Stimulated activated CD8-positive, alpha-beta memory T cell treated with anti-CD3 and anti-CD28 coated beads, Interleukin-7, amount 100 ng/mL, for 1 hour (primary cell): ENCODE data around the gene ISOC1.

Source experiments
- DNase-seq, 2 donors: peaks; one replicate each; pipeline ENCODE4 v3.0.0-alpha.2; 2020; ENCODE audit warnings: low read depth in 2 of 2

The ISOC1 gene

DNA sequence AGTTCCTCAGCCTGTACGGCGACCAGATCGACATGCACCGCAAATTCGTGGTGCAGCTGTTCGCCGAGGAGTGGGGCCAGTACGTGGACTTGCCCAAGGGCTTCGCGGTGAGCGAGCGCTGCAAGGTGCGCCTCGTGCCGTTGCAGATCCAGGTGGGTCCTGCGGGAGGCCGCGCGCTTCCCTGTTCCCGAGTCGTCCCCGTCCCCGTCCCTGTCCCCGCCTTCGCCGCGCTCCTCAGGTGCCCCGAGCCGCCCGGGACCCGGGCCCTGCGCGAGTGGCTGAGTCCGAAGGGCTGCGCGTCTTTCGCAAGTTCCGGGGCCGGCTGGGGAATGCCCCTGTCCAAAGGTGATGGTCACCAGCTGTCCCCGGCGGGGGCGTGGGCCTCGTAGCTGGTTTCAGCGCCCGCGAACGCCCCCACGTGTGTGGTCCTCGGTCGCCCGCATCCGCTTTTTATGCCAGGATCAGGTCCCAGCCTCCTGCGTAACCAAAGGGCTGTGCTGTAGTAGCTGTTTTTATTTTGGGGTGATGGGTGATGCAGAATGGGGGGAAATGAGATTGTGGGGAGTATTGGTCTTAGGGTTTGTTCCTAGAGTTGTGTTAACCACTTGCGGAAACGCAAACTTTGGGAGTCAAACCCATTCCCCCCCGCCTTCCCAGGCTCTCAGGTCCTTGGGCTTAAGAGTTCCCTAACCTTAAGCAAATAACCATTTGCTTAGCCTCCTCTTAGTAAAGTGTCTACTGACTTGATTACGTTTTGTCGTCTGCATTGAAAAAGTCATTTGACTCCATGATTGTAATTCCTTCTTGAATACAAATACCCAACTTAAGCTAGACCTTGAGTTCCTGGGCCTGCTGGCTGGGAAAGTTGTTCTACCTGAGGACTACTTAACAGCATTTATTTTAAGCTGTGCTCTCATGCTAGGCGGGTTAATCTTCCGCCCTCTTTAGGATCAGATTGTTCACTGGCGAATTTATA is 663 bp downstream of the ISOC1 start:
- DNase-seq: peak; percentile 11 to 14

DNA sequence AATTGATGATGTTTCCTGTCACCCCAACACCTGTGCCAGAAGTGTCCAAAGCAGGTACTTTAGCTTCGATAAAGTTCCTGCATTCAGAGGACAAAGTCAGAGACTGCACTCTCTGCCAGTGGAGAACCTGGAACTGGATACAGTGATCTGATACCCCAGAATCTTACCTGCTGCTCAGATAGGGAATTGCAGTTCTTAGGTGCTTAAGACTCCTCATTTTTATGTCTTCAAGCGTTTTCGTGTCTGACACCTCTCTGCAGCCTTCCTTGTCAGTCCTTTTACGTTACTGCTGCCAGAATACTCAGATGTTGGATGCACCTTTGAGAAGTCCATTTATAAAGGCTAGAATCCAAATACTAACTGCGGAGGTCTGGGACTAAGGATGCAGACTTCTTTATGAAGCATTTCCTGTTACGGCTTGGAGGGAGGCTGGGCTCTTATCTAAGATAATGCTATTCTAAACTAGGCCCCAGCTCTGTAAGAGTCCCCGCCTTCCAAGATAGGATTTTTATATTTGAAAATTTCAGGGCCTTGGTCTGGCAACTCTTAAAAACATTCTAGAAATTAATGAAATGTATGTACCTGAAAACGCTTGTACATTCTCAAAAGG is 1.9 kb downstream of the ISOC1 start:
- DNase-seq: no peak

DNA sequence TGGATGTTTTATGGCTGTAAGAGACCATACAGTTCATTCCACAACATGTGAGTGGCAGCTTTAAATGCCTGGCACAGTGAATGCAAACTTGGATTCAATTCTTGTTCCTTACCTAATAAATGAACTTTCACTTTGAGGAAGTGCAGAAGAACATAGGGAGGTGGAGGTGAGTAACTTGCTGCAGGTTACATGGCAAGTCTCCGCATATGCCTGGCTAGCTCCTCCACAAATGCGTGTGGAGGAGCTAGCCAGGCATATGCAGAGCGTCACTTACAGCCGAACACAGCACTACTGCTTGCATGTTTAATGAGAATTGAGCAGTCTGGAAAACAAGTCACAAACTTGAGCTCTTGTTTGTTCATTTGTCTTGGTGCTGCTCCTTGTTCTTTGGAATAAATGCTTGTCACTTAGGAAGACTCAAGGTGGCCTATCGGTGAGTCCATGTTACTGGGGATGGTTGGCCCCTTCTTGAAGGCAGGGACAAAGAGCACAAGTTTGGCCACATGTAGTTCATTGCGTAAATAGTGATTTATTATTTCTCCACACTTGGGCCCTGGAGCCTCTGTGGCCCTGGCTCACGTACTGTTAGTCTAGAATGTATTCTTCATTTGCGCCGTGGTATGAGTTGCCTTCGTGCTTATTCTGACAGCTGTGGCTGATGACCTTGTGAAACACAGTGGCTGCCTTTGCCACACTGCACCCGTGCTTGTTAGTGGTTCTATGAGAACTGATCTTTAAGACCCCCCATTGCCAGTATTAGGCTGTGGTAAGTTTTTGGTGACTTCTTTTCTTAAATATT is 3.1 kb downstream of the ISOC1 start:
- DNase-seq: no peak

DNA sequence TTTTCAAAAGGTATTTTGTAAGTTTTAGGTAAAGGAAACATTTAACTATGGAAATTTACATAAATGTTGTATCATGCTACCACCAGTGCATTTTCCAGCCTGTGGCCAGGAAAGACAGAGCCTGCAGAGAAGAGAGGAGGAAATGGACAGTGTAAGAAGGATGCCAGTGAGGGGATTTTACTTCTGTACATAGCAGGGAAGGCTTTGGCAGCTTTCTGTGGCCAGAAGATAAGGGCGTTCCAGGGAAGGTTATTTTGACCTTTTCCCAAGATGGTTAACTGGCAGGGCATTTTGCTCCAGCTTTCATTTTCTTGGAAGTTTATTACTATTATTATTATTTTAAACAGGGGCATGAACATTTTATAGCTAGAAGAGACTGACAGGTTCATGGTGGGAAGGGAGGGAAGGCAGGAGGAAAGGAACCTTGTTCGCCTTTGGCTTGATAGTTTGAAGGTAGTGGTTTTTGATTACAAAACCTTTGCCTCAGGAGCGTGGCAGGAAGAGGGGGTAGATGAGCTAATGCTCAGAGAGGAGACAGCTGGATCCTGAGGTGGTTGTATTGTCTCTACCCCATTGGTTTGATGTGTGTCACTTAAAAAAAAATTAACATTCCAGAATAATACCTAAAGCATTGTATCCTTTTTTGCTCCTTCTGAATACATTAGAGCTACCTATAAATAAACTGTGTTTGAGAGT is 4.1 kb downstream of the ISOC1 start:
- DNase-seq: no peak

DNA sequence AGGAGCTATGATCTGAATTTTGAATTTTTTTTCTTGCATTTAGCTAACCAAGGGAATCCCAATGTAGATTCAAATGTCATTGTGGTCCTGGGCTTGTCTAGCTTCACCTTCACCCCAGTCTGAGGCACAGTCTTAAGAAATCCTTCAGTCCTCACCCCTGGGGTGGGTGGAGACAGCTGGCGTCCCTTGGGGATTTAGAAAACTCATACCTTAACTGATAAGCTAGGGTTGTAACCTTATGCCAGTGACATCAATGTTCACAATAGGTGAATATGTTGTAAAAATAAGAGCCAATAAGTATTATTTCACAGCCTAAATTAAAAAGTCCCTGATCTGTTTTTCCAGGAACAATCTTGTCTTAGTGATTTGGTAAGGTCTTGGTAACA is 4.6 kb downstream of the ISOC1 start:
- no peak for DNase-seq

DNA sequence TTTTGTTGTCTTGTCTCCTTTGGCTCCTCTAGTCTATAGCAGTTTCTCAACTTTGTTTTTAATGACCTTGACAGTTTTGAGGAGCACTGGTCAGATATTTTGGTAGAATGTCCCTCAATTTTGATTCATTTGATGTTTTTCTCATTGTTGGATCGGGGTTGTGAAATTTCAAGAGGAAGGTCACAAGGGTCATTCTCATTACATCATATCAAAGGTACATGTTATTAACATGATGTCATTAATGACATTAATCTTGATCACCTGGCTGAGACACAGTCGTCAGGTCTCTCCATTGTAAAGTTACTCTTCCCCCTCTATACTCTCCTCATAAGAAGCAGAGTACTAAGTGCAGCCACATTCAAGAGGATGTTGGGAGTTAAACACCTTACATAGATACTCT is 7.2 kb downstream of the ISOC1 start:
- DNase-seq: no peak

DNA sequence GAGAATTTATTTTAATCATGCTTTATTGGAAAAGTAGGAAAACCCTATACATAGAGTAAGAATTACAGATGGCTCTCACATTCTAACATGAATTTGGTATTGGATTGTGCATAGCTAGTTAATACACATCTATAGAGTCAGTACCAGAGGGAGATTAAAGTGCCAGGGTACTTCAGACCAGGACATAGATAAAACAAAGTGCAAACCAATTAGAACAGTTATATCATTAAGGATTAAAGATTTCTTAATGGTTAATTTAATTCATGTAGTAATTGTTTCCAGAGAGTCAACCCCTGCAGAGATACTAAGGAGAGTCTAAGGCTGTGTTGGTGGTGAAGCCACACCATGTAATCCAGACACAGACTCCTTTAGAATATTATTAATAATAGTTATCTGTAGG is 8.8 kb downstream of the ISOC1 start:
- DNase-seq: no peak

DNA sequence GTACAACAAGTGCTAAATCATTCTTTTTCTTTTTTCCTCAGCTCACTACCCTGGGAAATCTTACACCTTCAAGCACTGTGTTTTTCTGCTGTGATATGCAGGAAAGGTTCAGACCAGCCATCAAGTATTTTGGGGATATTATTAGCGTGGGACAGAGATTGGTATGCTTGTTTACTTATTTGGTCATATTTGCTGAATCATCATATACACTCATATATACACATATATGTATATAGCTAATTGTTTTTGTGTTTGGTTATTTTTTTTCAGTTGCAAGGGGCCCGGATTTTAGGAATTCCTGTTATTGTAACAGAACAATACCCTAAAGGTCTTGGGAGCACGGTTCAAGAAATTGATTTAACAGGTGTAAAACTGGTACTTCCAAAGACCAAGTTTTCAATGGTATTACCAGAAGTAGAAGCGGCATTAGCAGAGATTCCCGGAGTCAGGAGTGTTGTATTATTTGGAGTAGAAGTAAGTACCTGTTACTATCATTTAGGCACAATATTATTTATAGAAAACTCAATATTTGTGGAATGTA is 10.4 kb downstream of the ISOC1 start:
- DNase-seq: no peak

DNA sequence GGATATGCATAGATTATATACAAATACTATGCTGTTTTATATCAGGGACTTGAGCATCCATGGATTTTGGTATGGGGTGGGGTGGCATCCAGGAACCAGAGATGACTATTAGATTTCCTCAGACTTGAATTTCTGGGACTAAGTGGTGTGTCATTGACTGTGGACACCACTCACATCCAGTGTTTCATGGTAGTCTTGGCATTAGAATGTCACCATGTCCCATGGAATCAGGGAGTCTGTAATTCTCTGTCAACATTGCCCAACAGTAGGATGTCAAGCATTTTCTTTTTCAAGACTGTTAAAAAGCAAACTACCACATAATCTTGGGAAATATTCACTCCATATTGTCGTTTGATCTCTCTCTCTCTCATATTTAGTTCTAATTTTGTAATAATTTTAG is 13.1 kb downstream of the ISOC1 start:
- DNase-seq: no peak

DNA sequence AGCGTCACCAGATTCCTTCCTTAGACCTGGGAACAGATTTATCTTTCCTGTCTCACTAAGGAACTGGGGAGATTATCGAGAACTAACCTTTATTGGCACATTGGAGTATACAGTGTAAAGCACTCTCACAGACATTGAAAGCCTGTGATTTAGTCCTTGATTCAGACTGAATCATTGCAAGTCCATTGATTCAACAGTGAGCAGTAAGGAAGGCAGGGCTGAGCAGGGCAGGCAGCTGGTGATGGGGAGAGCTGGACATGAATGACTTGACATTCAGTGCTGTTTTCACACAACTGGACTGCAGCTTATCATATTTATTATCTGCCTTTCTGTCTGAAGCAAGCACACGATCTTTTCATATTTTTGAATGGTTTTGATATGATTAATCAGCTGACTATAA is 16.2 kb downstream of the ISOC1 start:
- DNase-seq: no peak

DNA sequence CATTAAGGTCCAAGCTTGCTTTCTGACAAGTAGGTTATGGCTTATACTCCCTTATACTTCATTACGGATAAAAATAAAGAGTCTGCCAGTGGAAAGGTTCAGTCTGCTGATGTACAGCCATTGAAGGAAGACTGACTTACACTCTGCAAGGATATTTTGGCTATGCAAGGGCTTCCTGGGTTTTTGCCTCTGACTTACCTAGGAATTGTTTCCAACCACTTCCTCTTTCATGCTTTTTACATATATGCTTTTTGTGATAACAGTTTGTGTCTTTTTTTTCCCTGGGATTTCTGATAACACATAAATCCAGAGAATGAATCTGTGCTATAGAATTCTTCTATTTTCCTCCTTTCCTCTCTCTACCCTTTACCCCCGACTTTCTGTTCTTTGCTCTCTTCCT is 16.8 kb downstream of the ISOC1 start:
- DNase-seq: no peak

DNA sequence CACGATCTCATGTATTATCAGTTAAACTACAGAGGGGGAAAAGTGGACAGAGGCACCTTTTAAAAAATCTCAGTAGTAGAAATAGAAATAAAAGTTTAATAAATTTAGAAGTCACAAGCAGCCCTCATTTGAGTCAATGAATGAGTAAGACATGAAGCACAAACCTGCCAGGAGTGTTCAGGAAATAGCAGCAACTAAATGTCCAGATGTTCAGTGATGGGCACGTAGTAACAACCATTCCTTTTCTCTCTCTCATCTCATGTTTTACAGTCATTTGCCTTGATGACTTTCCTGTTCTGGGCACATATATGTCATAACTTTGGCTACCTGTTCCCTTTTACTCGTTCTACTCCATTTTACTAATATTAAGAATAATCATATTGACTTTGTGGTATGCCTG is 17.7 kb downstream of the ISOC1 start:
- no peak for DNase-seq

DNA sequence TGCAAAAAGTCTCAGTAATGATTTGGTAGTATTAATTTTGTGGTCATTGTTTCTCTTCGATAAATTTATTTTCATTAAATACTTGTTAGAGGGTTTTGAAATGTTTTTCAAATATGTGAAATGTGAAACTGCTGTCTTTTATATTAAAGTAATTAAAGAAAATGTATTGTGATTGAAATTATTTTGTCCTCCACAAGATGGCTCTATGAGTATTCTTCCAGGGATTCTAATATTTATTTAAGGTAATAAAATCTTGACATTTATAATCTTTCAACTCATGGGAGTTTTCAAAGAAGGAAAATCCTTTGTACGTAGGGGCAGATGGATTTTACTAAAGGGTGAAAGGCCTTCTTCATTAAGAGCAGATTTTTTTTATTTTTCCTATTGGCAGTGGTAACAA is 19.3 kb downstream of the ISOC1 start:
- no peak for DNase-seq

DNA sequence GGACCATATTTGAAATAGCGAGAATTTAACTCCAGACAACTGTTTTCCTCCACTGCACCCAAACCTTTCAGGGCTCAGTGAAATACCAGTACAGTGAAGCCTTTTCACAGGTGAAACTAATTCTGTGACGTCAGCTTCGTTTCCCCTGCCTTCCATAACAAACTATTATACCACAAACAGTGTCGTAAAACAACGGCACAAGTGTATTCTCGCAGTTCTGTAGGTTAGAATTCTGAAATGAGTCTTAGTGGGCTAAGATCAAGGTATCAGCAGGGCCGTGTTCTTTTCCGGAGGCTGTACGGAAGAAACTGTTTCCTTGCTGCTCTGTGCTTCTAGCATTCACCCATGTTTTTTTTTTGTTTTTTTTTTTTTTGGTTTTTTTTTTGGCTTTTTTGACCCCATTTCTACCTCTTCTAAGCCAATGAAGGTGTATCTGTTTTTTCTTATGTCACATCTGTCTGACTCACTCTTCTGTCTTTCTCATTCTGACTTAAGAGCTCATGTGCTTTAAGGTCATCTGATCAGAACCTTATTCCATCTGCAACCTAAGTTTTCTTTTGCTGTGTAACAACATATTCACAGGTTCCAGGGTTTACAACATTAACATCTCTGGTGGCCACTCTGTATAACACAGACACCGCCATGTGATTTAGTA is 20.1 kb downstream of the ISOC1 start:
- no peak for DNase-seq

DNA sequence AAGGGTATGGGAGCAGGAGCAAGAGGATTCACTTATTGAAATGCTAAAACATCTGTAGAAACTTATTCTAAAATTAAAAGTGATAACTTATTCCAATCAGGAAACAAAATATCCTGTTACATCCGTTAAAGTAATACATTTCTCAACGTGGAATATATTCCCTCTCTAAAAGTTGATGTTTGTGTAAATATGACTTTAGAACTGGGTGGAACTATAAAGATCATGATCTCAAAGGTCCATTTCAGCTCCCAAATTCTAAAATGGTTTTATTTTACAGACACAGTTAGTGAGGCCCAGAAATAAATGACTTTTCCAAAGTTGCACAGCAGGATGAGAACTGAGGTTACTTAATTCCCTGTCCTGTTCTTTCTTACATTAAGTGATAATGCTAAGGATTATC is 21.1 kb downstream of the ISOC1 start:
- no peak for DNase-seq

DNA sequence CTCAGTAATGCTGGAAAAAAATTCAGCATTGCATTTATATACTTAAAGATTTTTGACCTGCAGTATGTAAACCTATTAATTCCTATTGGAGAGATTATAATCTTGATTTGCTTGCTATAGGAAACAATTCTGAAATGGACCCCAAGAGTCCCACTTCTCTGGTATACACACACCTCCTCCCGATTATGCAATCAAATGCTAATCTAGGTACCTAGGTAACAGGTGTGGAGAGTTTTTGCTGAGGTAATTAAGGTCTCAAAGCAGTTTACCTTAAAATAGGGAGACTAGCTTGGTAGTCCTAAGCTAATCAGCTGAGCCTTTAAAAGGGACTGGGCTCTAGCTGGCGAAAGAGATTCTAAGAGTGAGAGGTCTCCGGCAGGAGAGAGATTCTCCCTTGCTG is 22.2 kb downstream of the ISOC1 start:
- no peak for DNase-seq

DNA sequence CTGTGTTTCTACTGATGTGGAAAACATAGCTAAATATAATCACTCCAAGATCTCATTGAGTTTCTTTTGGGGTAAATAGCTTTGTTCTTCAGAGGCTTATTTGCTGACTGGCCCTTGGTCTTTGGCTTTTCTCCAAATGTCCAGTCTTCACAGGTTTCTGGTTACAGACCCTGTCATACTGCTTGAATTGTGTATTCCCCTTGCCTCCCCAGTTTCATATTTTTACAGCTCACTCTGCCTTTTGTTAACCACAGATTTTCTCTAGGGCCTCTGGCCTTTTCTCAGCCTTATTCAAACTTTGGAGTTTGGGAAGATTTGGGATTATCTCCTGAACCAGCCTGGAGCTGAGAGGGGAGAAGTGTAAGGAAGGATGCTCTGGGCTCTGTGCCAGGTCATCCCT is 23.9 kb downstream of the ISOC1 start:
- no peak for DNase-seq

DNA sequence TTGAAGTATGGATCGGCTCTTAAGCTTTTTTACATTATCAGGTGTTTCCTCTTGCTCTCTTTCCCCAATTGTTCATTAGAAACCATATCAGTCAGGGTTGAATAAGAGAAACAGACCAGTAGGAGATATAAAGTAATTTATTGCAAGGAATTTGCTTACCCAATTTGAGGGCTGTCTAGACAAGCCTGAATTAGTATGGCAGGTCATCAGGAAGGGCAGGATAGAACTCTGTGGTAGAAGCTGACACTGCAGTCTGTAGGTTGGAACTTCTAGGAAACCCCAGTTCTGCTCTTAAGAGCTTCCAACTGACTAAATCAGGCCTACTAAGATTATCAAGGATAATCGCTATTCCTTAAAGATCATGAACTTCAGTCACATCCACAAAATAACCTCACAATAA is 24.3 kb downstream of the ISOC1 start:
- no peak for DNase-seq

DNA sequence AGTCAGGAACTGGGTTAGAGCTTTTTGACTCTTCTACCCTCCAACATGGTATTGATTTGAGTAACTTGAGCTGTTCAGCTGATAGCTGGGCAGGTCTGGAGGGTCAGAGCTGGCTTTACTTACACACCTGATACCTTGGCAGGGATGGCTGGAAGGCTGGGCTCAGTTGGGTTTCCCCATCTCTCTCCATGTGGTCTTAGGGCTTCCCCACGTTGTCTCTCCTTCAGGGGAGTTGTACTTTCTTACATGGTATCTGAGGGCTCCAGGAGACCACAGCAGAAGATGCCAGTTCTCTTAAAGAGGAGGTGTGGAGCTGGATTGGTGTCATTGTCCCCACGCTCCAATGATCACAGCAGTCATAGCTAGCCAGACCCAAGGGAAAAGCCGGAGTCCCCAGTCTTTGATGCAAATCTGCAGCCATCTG is 25.6 kb downstream of the ISOC1 start:
- no peak for DNase-seq

DNA sequence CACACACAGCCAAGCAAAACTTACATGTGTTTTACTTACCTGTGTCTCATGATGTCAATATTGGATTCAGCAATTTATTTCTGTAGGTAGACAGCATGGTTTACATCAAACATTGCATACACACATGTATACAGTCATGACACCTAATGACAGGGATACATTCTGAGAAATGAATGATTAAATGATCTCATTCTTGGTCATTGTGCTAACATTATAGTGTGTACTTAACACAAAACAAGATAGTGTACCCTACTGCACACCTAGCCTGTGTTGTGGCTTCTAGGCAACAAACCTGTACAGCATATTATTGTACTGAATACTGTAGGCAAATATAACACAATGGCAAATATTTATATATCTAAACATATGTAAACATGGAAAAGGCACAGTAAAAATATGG is 28.0 kb downstream of the ISOC1 start:
- DNase-seq: no peak

DNA sequence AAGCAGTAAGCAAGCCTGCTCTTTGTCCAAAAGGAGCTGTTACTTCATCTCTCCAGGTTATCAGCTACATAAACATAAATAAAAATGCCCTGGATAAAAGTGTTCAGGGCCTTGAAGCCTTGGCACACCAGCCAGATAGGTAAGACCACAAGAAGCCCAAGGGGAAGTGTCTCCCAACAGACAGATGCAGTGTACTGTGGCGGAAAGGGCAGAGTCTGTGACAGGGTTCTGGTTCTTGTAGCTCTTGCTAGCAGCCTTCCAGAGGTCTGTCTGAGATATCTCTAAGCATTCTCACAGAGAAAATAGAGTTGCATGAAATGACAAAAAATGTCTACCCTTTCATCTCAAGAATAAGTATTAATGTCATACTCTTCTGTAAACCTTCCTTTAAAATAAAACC is 30.1 kb downstream of the ISOC1 start:
- DNase-seq: no peak
